GM12865 (cell line): Measurements from ENCODE around the gene UNC119B.

ENCODE experiments used
- DNase-seq: peaks from one replicate; pipeline ENCODE4 v3.0.0; 2010; ENCODE audit warnings: low read depth
- H3K4me3 ChIP-seq: 2 replicates; pipeline ENCODE4 v1.5.1; 2011; ENCODE audit warnings: mild to moderate bottlenecking, low read depth, low read length, control low read depth
- TF ChIP-seq, protein P1 (sequence below): IDR thresholded peaks from 2 replicates; pipeline ENCODE4 v1.5.1; 2011; ENCODE audit warnings: low read length, control low read depth, low read depth, inconsistent platforms; ENCODE audit not compliant: insufficient read depth; ENCODE audit errors: missing control alignments

Gene UNC119B

DNA sequence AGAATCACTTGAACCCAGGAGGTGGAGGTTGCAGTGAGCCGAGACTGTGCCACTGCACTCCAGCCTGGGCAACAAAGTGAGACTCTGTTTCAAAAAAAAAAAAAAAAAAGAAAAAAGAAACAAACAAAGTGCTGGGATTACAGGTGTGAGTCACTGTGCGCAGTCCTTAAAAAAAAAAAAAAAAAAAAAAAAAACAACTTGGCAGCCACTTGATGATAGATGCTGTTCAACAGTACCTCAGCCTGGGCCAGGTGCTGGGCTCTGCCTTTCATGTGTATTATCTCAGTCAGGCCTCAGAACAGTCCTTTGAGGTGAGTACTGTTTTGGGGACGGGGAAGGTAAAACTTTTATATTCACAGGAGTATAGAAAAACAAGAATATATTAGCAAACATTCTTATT lies 24.9 kb downstream of the UNC119B start:
- H3K4me3 ChIP-seq: no peak overlapping the region
- TF ChIP-seq, protein P1, sequence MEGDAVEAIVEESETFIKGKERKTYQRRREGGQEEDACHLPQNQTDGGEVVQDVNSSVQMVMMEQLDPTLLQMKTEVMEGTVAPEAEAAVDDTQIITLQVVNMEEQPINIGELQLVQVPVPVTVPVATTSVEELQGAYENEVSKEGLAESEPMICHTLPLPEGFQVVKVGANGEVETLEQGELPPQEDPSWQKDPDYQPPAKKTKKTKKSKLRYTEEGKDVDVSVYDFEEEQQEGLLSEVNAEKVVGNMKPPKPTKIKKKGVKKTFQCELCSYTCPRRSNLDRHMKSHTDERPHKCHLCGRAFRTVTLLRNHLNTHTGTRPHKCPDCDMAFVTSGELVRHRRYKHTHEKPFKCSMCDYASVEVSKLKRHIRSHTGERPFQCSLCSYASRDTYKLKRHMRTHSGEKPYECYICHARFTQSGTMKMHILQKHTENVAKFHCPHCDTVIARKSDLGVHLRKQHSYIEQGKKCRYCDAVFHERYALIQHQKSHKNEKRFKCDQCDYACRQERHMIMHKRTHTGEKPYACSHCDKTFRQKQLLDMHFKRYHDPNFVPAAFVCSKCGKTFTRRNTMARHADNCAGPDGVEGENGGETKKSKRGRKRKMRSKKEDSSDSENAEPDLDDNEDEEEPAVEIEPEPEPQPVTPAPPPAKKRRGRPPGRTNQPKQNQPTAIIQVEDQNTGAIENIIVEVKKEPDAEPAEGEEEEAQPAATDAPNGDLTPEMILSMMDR: no peak
- DNase-seq: no peak

DNA sequence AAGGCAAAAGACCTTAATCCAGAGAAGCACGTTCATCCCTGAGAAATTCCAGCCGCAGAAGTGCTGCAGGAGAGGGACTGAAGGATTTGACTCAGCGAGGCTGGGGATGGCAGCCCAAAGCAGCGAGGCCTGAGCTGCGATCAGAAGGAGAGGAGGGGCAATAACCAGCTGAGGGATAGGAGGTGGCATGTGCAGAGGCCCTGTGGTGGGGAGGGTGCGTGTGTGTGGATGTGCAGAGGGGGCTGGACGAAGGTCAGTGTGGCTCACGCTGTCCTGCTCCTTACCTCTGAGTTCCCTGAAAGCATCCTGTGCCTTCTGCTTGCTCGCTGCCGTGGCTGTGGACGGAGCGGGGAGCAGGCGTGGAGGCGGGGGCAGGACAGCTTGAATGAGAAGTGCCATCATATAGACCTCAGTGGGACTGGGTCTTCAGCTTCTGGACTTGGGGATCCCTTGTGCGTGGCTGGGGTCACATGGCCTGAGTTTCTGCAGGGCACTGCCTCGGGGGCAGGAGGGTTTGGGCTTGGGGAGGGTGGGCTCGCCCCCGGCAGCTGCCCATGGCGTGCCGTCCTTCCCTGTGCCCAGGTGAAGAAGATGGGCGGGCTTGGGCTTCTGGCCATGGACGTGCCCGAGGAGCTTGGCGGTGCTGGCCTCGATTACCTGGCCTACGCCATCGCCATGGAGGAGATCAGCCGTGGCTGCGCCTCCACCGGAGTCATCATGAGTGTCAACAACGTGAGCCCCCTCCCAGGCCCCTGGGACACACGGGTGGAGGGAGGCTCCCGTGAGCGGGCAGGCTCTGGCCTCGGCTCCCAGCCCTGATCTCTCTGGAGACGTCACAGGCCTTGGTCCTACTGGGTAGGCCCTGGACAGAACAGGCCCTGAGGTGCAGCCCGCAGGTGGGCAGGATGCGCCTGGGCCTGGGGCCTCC lies 26.4 kb downstream of the UNC119B start:
- DNase-seq: no peak

DNA sequence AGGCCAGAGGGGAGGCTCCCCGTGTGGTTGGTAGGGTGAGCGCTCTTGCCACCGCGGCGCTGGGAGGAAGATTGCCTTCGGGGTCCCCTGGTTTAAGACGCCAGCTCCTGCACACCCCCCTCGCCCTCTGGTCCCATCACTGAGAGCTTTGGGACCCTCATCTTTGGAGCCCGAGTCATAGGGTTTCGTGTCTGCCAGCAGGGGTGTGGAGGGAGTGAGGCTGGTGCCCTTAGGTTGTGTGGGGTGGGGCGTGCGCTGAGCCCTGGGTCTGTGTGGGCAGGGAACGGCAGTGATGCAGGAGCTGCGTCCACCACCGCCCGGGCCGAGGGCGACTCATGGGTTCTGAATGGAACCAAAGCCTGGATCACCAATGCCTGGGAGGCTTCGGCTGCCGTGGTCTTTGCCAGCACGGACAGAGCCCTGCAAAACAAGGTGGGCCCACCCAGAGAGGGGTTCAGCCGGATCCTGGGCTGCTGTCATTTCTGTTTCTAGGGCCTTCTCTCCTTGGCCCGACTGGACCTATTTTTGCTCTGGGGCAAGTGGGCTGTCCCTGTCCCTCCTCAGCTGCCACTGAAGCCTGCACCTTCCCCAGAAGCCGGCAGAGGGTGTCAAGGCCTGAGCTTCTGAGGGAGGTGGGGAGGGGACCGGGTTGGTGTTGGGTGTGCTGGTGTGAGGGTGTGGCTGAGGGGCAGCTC lies 27.4 kb downstream of the UNC119B start:
- TF ChIP-seq, protein P1: peak; percentile 25
- DNase-seq: peak; percentile 40

More for the DNA sequence above, 26.4 kb downstream of the UNC119B start:
- H3K4me3 ChIP-seq: no peak overlapping the region
- TF ChIP-seq, protein P1: no peak

DNA sequence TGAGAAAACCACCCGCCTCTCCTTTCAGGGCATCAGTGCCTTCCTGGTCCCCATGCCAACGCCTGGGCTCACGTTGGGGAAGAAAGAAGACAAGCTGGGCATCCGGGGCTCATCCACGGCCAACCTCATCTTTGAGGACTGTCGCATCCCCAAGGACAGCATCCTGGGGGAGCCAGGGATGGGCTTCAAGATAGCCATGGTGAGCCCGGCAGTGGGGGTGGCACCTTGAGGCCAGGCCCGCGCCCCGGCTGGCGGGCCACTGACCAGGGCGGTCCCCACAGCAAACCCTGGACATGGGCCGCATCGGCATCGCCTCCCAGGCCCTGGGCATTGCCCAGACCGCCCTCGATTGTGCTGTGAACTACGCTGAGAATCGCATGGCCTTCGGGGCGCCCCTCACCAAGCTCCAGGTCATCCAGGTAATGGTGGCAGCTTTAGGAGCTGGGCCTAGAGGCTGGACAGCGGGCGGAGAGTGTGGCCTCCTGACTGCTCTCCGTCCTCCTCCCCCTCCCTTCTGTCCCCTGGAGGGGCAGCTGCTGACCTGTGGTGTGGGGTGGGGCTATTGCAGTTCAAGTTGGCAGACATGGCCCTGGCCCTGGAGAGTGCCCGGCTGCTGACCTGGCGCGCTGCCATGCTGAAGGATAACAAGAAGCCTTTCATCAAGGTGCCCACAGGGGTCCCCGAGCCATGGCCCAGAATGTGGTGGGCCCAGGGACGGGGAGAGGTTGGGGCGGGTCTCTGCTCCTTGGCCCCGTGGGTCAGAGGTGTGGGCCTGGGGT lies 28.2 kb downstream of the UNC119B start:
- no peak for DNase-seq
- no peak overlapping the region for H3K4me3 ChIP-seq
- TF ChIP-seq, protein P1: no peak

More for the DNA sequence above, 27.4 kb downstream of the UNC119B start:
- H3K4me3 ChIP-seq: no peak overlapping the region

DNA sequence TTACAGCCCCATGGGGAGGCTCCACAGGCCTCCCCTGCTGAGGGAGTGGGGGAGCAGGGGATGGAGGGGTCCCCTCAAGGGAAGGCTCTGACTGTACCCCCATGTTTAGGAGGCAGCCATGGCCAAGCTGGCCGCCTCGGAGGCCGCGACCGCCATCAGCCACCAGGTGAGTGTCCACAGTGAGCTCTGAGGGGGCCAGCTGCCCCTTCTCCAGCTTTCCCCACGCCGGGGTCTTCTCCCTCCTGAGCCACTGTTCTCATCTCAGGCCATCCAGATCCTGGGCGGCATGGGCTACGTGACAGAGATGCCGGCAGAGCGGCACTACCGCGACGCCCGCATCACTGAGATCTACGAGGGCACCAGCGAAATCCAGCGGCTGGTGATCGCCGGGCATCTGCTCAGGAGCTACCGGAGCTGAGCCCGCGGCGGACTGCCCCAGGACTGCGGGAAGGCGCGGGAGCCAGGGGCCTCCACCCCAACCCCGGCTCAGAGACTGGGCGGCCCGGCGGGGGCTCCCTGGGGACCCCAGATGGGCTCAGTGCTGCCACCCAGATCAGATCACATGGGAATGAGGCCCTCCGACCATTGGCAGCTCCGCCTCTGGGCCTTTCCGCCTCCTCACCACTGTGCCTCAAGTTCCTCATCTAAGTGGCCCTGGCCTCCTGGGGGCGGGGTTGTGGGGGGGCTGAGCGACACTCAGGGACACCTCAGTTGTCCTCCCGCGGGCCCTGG lies 28.9 kb downstream of the UNC119B start:
- DNase-seq: no peak
- TF ChIP-seq, protein P1: no peak
- no peak overlapping the region for H3K4me3 ChIP-seq
